Measurements from ENCODE around the gene BMPR1B.

BMPR1B gene

GRCh38 chr4:94722748-94723147, 35.0 kb upstream of the BMPR1B start:
- no peak overlapping the region for H3K4me3 ChIP-seq (ENCODE audit: control insufficient read depth, low read depth, low read length)
- no peak for TF ChIP-seq CTCF (IDR thresholded peaks at IDR 0.05; ENCODE audit: control insufficient read depth, insufficient read depth, low read depth, low read length, missing control alignments)
- no peak for DNase-seq (ENCODE audit: low read depth)

- no peak for TF ChIP-seq CTCF (IDR thresholded peaks at IDR 0.05; ENCODE audit: control insufficient read depth, insufficient read depth, low read depth, low read length, missing control alignments)
- no peak overlapping the region for H3K4me3 ChIP-seq (ENCODE audit: control insufficient read depth, low read depth, low read length)
- DNase-seq (ENCODE audit: low read depth) = no peak
Observed at GRCh38 chr4:94724016-94724790, 33.6 kb upstream of the BMPR1B start.

- DNase-seq (ENCODE audit: low read depth) = no peak
Observed at GRCh38 chr4:94726524-94727123, 31.1 kb upstream of the BMPR1B start.

GRCh38 chr4:94728056-94728766, 29.5 kb upstream of the BMPR1B start:
- TF ChIP-seq CTCF (IDR thresholded peaks at IDR 0.05; ENCODE audit: control insufficient read depth, insufficient read depth, low read depth, low read length, missing control alignments) = no peak
- H3K4me3 ChIP-seq (ENCODE audit: control insufficient read depth, low read depth, low read length) = no peak overlapping the region
- no peak for DNase-seq (ENCODE audit: low read depth)

More at GRCh38 chr4:94726524-94727123, 31.1 kb upstream of the BMPR1B start:
- H3K4me3 ChIP-seq (ENCODE audit: control insufficient read depth, low read depth, low read length) = no peak overlapping the region
- TF ChIP-seq CTCF (IDR thresholded peaks at IDR 0.05; ENCODE audit: control insufficient read depth, insufficient read depth, low read depth, low read length, missing control alignments) = no peak

GRCh38 chr4:94732358-94732698, 25.4 kb upstream of the BMPR1B start:
- H3K4me3 ChIP-seq (ENCODE audit: control insufficient read depth, low read depth, low read length) = no peak overlapping the region
- TF ChIP-seq CTCF (IDR thresholded peaks at IDR 0.05; ENCODE audit: control insufficient read depth, insufficient read depth, low read depth, low read length, missing control alignments) = no peak
- DNase-seq (ENCODE audit: low read depth) = no peak

- DNase-seq (ENCODE audit: low read depth) = no peak
- no peak overlapping the region for H3K4me3 ChIP-seq (ENCODE audit: control insufficient read depth, low read depth, low read length)
- TF ChIP-seq CTCF (IDR thresholded peaks at IDR 0.05; ENCODE audit: control insufficient read depth, insufficient read depth, low read depth, low read length, missing control alignments) = no peak
Observed at GRCh38 chr4:94739741-94740140, 18.0 kb upstream of the BMPR1B start.

Measured in AG09309 (cell line).